GM10248 (cell line): ENCODE data around the gene CSNK1D.

ENCODE experiments used
- CTCF ChIA-PET: fragments of 300-600 bp; sonication (Branson Sonifier 250); formaldehyde crosslinking; extraction: SDS; loops from one replicate; lab custom pipeline; 2021; ENCODE audit warnings: antibody characterized with exemption; lab: Yijun Ruan, JAX
- POLR2A ChIA-PET: fragments of 350-650 bp; sonication (Branson Sonifier 250); formaldehyde crosslinking; extraction: SDS; loops from one replicate; lab custom pipeline; 2020; ENCODE audit warnings: antibody characterized with exemption; lab: Yijun Ruan, JAX
- DNase-seq: peaks from one replicate; pipeline ENCODE4 v3.0.0; 2012; ENCODE audit errors: extremely low spot score
- TF ChIP-seq, protein P1 (sequence below): IDR thresholded peaks from 2 replicates; pipeline ENCODE4 v1.5.1; 2012; ENCODE audit warnings: mild to moderate bottlenecking, low read depth; ENCODE audit errors: extremely low read depth, missing control alignments, control extremely low read depth

CSNK1D gene

DNA sequence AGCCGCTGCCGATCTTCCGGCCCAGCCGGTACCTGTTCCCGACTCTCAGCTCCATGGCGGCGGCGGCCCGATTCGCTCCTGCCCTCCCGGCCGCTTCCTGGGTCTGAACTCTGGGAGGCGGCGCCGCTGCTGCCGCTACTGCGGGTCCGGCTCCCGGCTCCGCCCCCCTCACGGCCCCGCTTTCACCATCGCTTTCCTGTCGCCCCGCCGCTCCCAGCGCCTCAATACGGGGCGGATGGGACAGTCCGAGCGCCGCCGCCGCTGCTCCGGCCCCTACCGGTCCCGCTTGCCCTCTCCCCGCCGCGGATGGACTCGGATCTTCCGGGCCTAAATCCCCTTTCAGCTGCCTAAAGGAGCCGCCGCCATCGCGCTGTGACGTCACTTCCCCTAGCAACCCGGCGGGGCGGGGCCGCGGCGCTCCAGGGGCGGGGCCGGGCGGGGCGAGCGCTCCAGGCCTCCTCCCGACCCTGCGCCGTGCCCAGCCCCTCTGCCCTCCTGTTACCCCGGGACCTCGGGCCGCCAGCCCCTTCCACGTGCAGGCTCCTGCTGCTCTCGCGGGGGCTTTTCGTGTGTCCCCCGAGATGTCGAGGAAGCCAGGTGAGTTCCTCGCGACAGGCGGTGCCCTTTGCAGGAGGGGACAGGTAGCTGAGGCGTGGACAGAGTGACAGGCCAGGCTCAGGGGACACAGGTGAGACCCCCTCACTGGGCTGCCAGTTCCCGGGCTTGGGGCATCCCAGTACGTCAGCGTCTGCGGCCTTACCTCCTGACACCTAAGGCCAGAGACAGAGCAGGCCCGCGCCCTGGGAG, at the start of gene CSNK1D:
Gene CSNK1D (minus strand): TSS at position 374 of the 807 bp plus-strand sequence. CDS start 319 bp downstream, at position 55.
- DNase-seq = peak; percentile 99
- ChIA-PET CTCF (interaction anchor here (1.2 to 1.5 kb wide), 2 partner anchors 27 to 38 kb away, joined by 4 read pairs; no protein-coding TSS in a partner anchor), POLR2A (interaction anchor here (0.6 to 0.9 kb wide), 3 partner anchors 11 to 60 kb away, joined by 3 read pairs; partner anchors contain the start of gene SLC16A3)
- TF ChIP-seq, protein P1, sequence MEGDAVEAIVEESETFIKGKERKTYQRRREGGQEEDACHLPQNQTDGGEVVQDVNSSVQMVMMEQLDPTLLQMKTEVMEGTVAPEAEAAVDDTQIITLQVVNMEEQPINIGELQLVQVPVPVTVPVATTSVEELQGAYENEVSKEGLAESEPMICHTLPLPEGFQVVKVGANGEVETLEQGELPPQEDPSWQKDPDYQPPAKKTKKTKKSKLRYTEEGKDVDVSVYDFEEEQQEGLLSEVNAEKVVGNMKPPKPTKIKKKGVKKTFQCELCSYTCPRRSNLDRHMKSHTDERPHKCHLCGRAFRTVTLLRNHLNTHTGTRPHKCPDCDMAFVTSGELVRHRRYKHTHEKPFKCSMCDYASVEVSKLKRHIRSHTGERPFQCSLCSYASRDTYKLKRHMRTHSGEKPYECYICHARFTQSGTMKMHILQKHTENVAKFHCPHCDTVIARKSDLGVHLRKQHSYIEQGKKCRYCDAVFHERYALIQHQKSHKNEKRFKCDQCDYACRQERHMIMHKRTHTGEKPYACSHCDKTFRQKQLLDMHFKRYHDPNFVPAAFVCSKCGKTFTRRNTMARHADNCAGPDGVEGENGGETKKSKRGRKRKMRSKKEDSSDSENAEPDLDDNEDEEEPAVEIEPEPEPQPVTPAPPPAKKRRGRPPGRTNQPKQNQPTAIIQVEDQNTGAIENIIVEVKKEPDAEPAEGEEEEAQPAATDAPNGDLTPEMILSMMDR = no peak

GRCh38 chr17:82322526-82323453, 49.3 kb upstream of the CSNK1D start:
- ChIA-PET POLR2A (interaction anchor here (0.6 kb wide), 1 partner anchor 456 kb away, joined by 3 read pairs; no protein-coding TSS in a partner anchor), CTCF (interaction anchor here (0.9 to 4.4 kb wide), 6 partner anchors 7 to 87 kb away, joined by 3 to 59 read pairs (median 4); partner anchors contain the start of gene SECTM1)

GRCh38 chr17:82321947-82322466, 48.5 kb upstream of the CSNK1D start:
- TF ChIP-seq, protein P1 = no peak
- POLR2A ChIA-PET = no interaction called here
- CTCF ChIA-PET = interaction anchor here (0.9 to 4.4 kb wide), 9 partner anchors 8 to 105 kb away, joined by 3 to 59 read pairs (median 4); partner anchors contain the start of gene SECTM1
- no peak for DNase-seq

More at GRCh38 chr17:82322526-82323453, 49.3 kb upstream of the CSNK1D start:
- no peak for DNase-seq
- TF ChIP-seq, protein P1 = no peak

GRCh38 chr17:82320956-82321927, 47.7 kb upstream of the CSNK1D start:
- DNase-seq = peak; percentile 83
- ChIA-PET POLR2A (no interaction called here), CTCF (interaction anchor here (0.6 to 4.4 kb wide), 16 partner anchors 9 to 106 kb away, joined by 3 to 59 read pairs (median 4); partner anchors contain the start of gene SECTM1)
- TF ChIP-seq, protein P1 = peak; percentile 87

DNA sequence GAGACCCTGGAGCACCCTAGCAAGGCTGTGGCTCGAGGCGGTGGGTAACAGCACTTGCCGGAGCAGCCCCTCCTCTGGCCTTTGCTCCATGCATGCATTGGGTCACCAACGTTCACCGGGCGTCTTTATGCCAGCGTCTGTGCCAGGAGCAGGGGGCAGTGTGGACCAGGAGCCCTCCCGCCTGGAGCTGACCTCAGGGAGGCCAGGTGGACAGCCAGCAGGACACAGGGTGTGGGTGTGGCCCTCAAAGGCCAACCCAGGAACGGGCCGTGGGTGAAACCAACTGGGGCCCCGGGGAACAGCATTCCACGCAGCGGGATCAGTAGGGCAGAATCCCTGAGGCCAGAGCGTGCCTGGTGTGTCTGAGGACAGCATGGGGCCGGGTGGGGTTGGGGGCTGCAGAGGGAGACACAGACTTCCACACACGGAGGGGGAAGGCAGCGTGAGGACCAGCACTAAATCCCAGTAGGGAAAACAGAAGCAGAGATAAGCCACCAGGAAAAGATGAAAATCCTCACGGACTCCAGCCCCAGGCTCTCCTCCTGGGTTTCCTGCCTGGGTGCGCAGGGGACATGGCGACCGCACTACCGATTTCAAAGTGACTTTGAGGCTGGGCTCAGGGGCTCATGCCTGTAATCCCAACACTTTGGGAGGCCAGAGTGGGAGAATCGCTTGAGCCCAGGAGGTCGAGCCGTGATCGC, 46.8 kb upstream of the CSNK1D start:
- POLR2A ChIA-PET = no interaction called here
- no peak for DNase-seq
- CTCF ChIA-PET = interaction anchor here (0.6 to 4.4 kb wide), 10 partner anchors 10 to 84 kb away, joined by 3 to 59 read pairs (median 4); no protein-coding TSS in a partner anchor
- TF ChIP-seq, protein P1 = no peak
